ENCODE data around the gene HNRNPH3.
"Not testable (repeated sequence)": the region's sequence is repeated elsewhere in the genome, so short reads cannot be mapped to it uniquely, and the experiment has no call there.

Gene HNRNPH3

GRCh38 chr10:68331455-68332258, at the start of gene HNRNPH3:
HNRNPH3 (plus strand) TSS chr10:68332064; CDS start chr10:68337222, 5,158 bp downstream.
- DNase-seq = peak; percentile 65 to 89

DNA sequence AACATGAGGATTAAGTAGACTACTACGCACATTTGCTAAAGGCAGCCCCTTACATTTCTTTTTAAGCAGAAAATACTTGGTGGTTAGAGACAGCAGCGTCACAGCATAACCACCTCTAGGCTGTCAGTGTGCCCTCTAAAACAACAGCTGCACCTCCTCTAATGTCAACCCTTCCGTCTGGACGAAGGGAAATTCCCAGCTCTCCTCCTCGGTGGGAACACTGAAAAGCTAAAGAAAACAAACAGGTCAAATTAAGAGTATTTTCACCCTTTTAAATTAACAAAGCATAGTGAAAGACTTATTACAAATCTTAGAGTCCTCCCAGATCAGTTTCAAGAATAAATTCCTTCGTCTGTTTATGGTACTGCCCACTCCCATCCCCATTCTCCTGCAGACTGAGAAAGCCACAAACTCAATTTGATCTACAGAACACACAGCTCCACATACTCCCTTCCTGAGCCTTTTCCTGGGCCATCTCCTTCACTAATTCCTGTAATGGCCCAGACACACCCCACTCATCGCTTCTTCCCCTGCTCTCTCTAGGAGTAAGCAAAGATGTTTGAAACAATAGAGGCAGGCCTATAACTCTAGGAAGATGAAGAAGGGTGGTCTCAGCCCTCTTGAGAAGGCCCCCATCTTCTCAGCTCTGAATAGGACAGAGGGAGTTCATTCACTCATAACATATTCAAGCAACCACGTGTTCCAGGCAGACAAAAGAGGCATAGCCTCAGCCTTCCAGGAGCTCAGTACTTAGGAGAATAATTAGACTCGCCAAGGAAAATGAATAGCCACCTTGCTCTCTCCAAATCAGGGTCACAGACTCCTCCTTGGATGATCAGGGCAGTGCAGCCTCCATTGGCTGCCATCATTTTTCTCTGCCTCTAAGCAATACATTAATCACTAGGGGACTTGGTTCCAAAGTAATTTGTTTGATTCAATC, 47.5 kb upstream of the HNRNPH3 start:
- DNase-seq = no peak

DNA sequence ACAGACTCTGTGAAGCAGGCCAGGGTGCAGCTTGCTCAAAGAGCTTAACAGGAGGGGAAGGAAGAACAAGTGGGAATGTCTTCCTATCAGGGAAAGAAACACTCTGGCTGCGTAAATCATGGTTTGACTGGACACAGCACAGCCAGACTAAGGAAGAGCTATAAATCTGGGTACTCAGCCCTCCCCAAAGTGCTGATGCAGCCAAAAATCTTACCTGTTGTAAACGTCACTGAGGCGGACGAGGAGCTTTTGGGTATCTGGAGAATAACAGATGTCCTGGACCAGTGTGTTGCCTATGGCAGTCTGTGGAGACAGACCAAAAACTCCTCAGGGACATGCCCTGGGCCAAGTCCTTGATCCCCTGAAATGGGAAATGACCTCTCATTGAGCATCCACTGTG, 43.1 kb upstream of the HNRNPH3 start:
- no peak for DNase-seq

- no peak for DNase-seq
Measured at GRCh38 chr10:68290736-68291135, 41.1 kb upstream of the HNRNPH3 start.

DNA sequence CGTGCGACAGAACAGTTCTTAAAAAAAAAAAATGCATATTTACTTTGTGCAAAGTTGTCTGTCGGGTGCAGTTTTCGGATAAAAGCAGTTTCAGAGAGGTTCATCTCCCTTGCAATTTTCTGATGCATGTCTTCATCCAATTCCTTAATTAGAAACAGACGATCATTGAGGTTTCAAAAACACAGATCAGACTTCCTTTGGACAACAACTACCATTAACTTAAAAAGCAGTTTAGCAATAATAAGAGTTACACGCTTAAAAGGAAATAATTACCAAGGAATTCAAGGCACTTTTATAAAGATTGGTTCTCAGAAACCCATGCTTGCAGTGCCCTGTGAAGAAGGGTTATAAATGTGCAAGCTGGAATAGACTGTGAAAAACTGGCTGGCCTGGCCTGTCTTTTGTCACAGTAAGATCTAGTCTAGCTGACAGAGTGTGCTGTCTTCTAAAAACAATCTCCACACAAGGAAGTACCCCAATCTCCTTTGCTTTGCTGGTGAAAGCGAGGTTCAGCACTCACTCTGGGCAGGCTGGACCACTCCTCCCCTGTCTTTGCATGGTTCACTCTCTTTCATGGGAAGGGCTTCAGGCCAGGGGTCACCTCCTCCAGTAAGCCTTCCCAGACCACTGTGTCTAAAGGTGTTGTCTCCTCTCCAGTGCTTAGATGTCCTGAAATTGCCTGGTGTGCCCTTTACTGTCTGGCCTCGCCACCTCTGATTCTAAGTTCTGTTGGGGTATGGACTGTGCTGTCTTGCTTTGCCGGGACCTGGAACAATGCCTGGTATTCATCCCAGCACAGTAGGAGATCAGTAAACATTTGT, 34.8 kb upstream of the HNRNPH3 start:
- no peak for DNase-seq

DNA sequence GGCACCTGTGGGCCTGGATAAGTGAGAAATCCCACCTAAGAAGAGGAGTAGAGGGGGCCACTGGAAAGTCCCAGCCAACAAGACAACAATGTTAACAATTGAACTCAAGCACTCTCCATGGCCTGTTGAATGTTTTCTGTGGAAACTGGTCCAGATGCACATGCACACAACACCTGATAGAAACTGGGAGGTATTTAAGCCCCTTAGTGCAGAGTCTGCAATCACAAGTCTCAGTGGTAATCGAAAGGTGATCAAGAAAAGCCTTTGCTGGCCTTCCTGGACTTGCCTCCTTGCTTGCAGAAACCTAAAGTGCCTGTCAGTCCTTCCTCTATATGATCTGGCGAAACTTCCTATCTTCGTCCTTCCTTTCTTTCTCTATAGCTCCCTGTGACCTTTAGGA, 30.6 kb upstream of the HNRNPH3 start:
- no peak for DNase-seq

DNA sequence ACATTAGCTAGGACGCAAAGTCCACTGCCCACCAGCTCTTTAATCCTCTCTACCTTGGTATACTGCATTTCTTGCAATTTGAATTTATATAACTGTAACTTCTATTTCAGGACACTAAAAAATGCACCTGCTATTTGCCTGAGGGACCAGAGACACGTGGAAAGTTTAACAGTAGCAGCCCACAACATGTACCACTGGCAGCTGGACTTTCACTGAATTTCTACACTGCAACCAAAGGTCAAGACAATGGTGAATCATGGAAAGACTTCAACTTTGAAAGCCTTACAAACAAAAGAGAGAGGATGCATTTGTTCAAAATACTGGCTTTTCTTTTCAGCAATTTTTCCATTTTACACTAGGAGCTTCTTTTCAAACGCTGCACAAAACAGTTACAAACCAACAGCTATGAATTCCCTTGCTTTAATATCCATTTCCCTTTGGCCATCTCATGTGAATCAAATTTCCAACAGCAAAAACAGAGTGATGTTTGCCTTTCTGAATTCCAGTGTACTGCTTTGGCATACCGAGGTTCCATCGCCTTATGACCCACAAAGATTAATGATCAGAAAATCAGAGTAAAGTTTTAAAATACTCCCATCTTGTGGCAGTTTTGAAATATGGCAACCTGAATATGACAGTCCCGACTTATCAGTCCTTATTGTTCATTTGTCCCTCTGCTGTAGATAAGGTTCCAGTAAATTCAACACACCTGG, 29.9 kb upstream of the HNRNPH3 start:
- DNase-seq = peak in 1 of 2 experiments; percentile 46

- DNase-seq = no peak
Measured at GRCh38 chr10:68302503-68302823, 29.4 kb upstream of the HNRNPH3 start.

GRCh38 chr10:68302871-68303270, 29.0 kb upstream of the HNRNPH3 start:
- no peak for DNase-seq

- no peak for DNase-seq
Measured at GRCh38 chr10:68303849-68304412, 27.9 kb upstream of the HNRNPH3 start.

DNA sequence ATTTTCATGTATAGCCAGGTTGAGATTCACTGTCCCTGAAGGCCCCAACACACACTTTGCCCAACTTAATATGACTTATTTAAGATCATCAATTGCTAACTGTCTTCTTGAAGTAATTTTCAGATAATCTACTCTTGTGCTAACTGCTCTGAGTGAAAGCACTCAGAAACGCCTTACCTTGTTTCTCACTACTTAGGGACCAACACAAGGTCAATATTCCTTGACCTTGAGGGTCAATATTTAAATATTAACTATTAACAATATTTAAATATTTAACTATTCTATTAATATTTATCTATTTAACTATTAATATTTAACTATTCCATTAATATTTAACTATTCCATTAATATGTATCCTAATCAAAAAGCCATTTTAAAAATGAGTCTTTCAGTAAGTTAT, 26.0 kb upstream of the HNRNPH3 start:
- no peak for DNase-seq

DNA sequence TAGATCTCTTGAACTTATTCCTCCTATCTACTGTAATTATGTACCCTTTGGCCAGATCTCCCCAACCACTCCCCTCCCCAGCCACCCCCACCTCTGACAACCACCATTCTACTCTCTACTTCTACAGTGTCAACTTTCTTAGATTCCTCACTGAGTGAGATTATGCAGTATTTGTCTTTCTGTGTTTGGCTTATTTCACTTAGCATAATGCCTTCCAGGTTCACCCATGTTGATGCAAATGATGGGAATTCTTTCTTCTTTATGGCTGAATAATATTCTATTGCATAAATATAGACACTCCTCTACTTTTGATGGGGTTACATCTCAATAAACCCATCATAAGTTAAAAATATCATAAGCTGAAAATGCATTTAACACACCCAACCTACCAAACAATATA, 21.3 kb upstream of the HNRNPH3 start:
- DNase-seq = no peak

GRCh38 chr10:68314930-68315329, 16.9 kb upstream of the HNRNPH3 start:
- not testable (repeated sequence) for DNase-seq

- no peak for DNase-seq
Measured at GRCh38 chr10:68315582-68315981, 16.3 kb upstream of the HNRNPH3 start.

GRCh38 chr10:68318331-68319059, 13.4 kb upstream of the HNRNPH3 start:
- no peak for DNase-seq

DNA sequence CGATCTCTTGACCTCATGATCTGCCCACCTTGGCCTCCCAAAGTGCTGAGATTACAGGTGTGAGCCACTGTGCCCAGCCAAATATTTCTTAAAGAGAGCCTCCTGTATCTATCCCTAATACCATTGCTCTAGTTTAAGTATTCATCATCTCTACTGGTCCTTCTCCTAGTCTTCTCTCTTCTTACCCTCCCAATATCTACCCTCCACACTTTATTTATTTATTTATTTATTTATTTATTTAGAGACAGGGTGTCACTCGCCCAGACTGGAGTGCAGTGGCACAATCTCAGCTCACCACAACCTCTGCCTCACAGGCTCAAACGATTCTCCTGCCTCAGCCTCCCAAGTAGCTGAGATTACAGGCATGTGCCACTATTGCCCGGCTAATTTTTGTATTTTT, 7.5 kb upstream of the HNRNPH3 start:
- not testable (repeated sequence) for DNase-seq

DNA sequence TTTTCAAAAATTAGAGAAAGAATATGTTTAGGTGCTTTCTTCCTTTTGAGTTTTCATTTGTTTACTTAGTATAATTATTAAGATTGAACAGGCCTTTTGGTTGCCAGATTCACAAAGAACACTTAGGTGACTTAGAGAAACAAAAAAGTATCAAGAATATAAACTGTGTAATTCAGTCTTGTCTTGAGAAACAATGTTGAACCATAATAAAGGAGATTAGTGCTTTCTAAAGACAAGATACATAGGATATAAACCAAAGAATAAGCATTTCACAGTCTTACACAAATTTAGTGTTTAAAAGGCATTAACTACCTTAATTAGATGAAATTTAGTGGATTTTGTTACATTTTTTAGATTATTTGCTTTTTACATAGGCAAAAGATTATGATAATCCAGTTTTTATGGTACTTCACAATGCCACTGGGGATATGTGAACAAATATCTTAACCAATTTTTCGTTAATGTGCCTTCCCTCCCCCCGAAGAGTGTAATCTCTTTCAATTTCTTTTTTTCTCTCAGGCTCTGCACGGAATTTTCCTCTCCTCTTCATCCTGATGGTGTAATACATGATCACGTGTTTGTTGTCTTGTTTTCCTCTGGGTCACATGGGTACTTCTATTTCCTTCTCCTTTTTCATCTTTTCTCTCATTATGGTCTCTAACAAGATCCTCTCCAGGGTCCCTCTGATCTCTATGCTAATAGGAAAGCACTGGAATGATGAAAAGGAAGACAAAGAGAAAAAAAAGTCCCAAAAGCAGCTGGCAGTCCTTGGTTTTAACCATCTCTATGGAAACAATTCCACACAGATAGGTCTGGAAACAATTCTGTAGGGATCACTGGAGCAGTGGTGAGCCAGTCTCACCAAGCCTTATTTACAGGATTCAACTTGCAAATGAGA, 3.7 kb upstream of the HNRNPH3 start:
- DNase-seq = peak in 1 of 2 experiments; percentile 32

- DNase-seq = no peak
Measured at GRCh38 chr10:68329506-68329861, 2.4 kb upstream of the HNRNPH3 start.

GRCh38 chr10:68330852-68331454, 911 bp upstream of the HNRNPH3 start:
- no peak for DNase-seq

Measured in NCI-H524 (cell line).